Osteoblast (primary cell): ENCODE results near the gene MYL4. TPM values are rescaled to one million over a fixed set of nuclear protein-coding genes. Genes with fewer than 3 reads are reported as not detected.

Experiments used
- DNase-seq: peaks from one replicate; pipeline ENCODE4 v3.0.0; 2011; ENCODE audit warnings: low spot score, mixed read lengths; ENCODE audit not compliant: insufficient read length; ENCODE audit errors: missing footprints
- H2AFZ ChIP-seq: 2 replicates; pipeline ENCODE4 v1.6.0; 2011; ENCODE audit warnings: mild to moderate bottlenecking, low read length
- H3K27ac ChIP-seq: 2 replicates; pipeline ENCODE4 v1.5.1; 2011; ENCODE audit warnings: mild to moderate bottlenecking, low read depth, low read length, moderate library complexity
- H3K27me3 ChIP-seq: 2 replicates; pipeline ENCODE4 v1.6.0; 2012; ENCODE audit warnings: mild to moderate bottlenecking, control low read depth, inconsistent platforms, low read length, moderate library complexity; ENCODE audit not compliant: insufficient read depth
- H3K36me3 ChIP-seq: 2 replicates; pipeline ENCODE4 v1.5.1; 2011; ENCODE audit warnings: mild to moderate bottlenecking, low read length, control low read depth, moderate library complexity; ENCODE audit not compliant: insufficient read depth
- H3K4me1 ChIP-seq: 2 replicates; pipeline ENCODE4 v1.5.1; 2011; ENCODE audit warnings: mild to moderate bottlenecking, low read length, control low read depth, moderate library complexity; ENCODE audit not compliant: insufficient read depth
- H3K4me2 ChIP-seq: 2 replicates; pipeline ENCODE4 v1.6.0; 2011; ENCODE audit warnings: mild to moderate bottlenecking, low read length; ENCODE audit not compliant: insufficient read depth
- H3K4me3 ChIP-seq: fragments of 200-600 bp; sonication (generic); 3 replicates; pipeline ENCODE4 v1.5.1; 2012; ENCODE audit warnings: mild to moderate bottlenecking, low read length, inconsistent platforms; ENCODE audit not compliant: insufficient read depth
- H3K79me2 ChIP-seq: 2 replicates; pipeline ENCODE4 v1.6.0; 2012; ENCODE audit warnings: mild to moderate bottlenecking, low read length, control low read depth, inconsistent platforms; ENCODE audit not compliant: insufficient read depth
- H3K9me3 ChIP-seq: 2 replicates; pipeline ENCODE4 v1.5.1; 2011; ENCODE audit warnings: low read depth, low read length, control low read depth
- H4K20me1 ChIP-seq: 2 replicates; pipeline ENCODE4 v1.6.0; 2012; ENCODE audit warnings: mild to moderate bottlenecking, low read length, control low read depth; ENCODE audit not compliant: insufficient read depth
- total RNA-seq: library from RNA; depleted of rRNA; stranded (reverse); fragments of >200 nt; gene quantifications from 2 replicates; pipeline ENCODE4 v1.2.3, GENCODE V29; 2012
- TF ChIP-seq, protein P1 (sequence below): IDR thresholded peaks from 2 replicates; pipeline ENCODE4 v1.5.1; 2011; ENCODE audit warnings: mild to moderate bottlenecking, low read depth, low read length, moderate library complexity; ENCODE audit errors: extremely low read depth

MYL4 gene
- total RNA-seq, 1 donor: 0.72 TPM

DNA sequence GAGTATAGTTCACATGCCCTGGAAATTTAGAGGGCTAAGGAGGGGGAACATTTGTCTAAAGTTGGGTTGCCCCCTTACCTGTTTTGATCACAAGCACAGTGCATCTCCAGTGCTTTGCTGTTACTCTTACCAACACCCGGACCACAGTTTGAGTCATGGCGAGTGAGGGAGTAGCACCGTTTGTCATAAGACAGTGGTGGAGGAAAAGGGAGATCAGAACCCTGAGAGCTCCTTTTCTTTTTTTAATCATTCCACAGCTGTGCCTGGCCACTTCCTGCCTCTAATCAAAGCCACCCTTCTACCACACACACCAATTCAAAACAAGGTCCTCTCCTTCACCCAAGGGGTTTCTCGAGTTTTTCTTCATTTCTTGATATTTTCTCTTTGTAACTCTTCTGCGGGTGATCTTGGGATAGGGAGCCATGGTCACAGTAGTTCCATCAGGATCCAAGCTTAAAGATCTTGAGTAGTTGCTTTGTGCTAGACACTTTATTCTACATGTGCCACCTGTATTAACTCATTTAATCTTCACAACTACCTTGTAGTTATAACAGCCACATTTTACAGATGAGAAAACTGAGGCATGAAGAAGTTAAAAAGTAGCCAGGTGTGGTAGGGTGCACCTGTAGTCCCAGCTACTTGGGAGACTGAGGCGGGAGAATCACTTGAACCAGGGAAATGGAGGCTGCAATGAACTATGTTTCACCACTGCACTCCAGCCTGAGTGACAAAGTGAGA is 5.0 kb upstream of the MYL4 start:
- Histone ChIP-seq H3K9me3 (no peaks in the 10 kb centered on the region), H3K27ac (peak overlapping the region; percentile 25), H3K36me3 (no peaks in the 10 kb centered on the region), H3K79me2 (no peaks in the 10 kb centered on the region), H3K4me2 (peak overlapping the region; percentile 34), H3K4me3 (no peak overlapping the region), H4K20me1 (no peaks in the 10 kb centered on the region), H3K27me3 (no peaks in the 10 kb centered on the region), H2AFZ (peak overlapping the region; percentile 12), H3K4me1 (peaks cover 25% of the 10 kb centered on the region)
- DNase-seq: no peak
- TF ChIP-seq, protein P1, sequence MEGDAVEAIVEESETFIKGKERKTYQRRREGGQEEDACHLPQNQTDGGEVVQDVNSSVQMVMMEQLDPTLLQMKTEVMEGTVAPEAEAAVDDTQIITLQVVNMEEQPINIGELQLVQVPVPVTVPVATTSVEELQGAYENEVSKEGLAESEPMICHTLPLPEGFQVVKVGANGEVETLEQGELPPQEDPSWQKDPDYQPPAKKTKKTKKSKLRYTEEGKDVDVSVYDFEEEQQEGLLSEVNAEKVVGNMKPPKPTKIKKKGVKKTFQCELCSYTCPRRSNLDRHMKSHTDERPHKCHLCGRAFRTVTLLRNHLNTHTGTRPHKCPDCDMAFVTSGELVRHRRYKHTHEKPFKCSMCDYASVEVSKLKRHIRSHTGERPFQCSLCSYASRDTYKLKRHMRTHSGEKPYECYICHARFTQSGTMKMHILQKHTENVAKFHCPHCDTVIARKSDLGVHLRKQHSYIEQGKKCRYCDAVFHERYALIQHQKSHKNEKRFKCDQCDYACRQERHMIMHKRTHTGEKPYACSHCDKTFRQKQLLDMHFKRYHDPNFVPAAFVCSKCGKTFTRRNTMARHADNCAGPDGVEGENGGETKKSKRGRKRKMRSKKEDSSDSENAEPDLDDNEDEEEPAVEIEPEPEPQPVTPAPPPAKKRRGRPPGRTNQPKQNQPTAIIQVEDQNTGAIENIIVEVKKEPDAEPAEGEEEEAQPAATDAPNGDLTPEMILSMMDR: no peak

DNA sequence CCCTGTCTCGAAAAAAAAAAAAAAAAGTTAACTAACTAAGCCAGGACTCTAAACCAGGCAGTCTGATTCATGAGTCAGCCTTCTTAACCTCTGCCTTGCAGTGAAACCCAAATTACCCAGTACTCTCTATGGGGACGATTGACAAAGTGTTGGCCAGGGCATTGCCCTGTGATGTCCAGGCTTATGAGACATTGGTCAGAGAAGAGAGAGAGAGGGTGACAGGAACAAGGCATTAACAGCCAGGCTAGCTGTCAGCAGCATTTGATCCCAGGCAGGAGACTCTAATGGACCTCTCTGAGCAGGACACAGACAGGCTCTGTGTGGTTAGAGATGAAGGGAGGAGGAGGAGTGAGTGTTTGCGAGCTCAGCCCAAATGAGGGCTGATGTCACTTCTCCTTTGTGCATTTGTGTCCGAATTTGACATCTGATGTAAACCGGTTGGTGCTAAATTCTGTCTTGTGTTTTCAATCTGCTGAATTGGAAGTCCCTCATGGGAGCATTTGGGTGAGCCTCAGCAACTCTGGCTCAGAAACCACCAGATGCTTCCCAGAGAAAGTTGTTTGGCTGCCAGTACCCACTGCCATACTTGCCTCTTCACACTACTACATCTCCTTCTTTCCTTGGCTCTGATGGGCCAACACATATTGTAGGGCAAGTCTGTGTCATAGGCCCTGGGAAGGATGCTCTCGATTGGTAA is 4.3 kb upstream of the MYL4 start:
- Histone ChIP-seq H3K4me1 (peaks cover 25% of the 10 kb centered on the region), H3K4me3 (peak overlapping the region; percentile 10), H3K4me2 (peak overlapping the region; percentile 34), H2AFZ (peak overlapping the region; percentile 55), H3K27me3 (no peaks in the 10 kb centered on the region), H3K36me3 (no peaks in the 10 kb centered on the region), H3K27ac (peak overlapping the region; percentile 25), H4K20me1 (no peaks in the 10 kb centered on the region), H3K9me3 (no peaks in the 10 kb centered on the region), H3K79me2 (no peaks in the 10 kb centered on the region)
- TF ChIP-seq, protein P1: no peak
- peak; percentile 51 for DNase-seq

DNA sequence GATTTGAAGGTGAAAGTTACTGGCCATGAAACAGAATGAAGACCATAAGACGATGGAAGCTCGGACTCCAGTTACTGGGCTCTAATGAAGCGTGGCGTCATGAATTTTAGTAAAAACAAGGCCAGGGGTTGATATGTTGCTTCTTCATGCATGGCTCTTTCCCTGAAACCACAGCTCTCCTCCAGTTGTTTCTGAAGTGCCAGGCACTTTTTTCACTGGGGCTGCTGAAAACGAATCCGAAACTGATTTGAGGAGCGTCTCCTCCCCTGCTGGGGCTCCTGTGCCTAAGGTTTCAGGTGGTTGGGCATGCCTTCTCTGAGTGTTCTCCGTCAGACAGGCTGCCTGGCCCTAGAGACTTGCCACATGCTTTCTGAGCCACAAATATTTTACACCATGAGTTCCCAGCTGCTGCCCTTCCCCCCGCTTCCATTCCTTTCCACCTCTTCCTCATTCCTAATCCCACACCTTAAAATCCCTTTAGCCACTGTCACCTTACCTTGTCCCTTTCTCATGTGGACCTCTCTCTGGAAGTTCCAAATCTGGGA is 3.7 kb upstream of the MYL4 start:
- peak overlapping the region; percentile 55 for H2AFZ ChIP-seq
- H3K79me2 ChIP-seq: no peaks in the 10 kb centered on the region
- peak overlapping the region; percentile 25 for H3K27ac ChIP-seq
- H3K4me3 ChIP-seq: peak overlapping the region; percentile 10
- peak; percentile 67 for DNase-seq
- H3K4me2 ChIP-seq: peak overlapping the region; percentile 34
- TF ChIP-seq, protein P1: no peak
- no peaks in the 10 kb centered on the region for H3K9me3 ChIP-seq
- peaks cover 25% of the 10 kb centered on the region for H3K4me1 ChIP-seq
- no peaks in the 10 kb centered on the region for H4K20me1 ChIP-seq
- H3K36me3 ChIP-seq: no peaks in the 10 kb centered on the region
- no peaks in the 10 kb centered on the region for H3K27me3 ChIP-seq
